ENCODE measurements around the gene PRSS21.

The PRSS21 gene

GRCh38 chr16:2808181-2808580, 8.9 kb upstream of the PRSS21 start:
- Histone ChIP-seq H3K36me3 (ENCODE audit: insufficient read depth, low read length) (no peaks in the 10 kb centered on the region), H3K27ac (no peak overlapping the region), H3K4me3 (no peak overlapping the region), H3K9me3 (ENCODE audit: low read depth, low read length) (no peaks in the 10 kb centered on the region), H3K9ac (ENCODE audit: insufficient read length) (no peak overlapping the region)
- TF ChIP-seq FOXP2 (optimal IDR thresholded peaks at IDR 0.05; ENCODE audit: control extremely low read depth, extremely low read length, insufficient read depth) (no peak), EZH2 (IDR thresholded peaks at IDR 0.05) (no peak), POLR2AphosphoS5 (IDR thresholded peaks at IDR 0.05; ENCODE audit: borderline replicate concordance, low read depth, low read length) (no peak)
- DNase-seq (ENCODE audit: low read depth, low spot score) = no peak

- no peak for TF ChIP-seq FOXP2 (optimal IDR thresholded peaks at IDR 0.05; ENCODE audit: control extremely low read depth, extremely low read length, insufficient read depth)
- TF ChIP-seq EZH2 (IDR thresholded peaks at IDR 0.05) = no peak
- no peak for TF ChIP-seq POLR2AphosphoS5 (IDR thresholded peaks at IDR 0.05; ENCODE audit: borderline replicate concordance, low read depth, low read length)
- DNase-seq (ENCODE audit: low read depth, low spot score) = no peak
- Histone ChIP-seq H3K27ac (no peak overlapping the region), H3K9me3 (ENCODE audit: low read depth, low read length) (no peaks in the 10 kb centered on the region), H3K4me3 (no peak overlapping the region), H3K9ac (ENCODE audit: insufficient read length) (no peak overlapping the region), H3K36me3 (ENCODE audit: insufficient read depth, low read length) (no peaks in the 10 kb centered on the region)
Measured at GRCh38 chr16:2809149-2809760, 7.8 kb upstream of the PRSS21 start.

- Histone ChIP-seq H3K36me3 (ENCODE audit: insufficient read depth, low read length) (no peaks in the 10 kb centered on the region), H3K27ac (no peak overlapping the region), H3K9ac (ENCODE audit: insufficient read length) (no peak overlapping the region), H3K9me3 (ENCODE audit: low read depth, low read length) (no peaks in the 10 kb centered on the region), H3K4me3 (no peak overlapping the region)
- TF ChIP-seq FOXP2 (optimal IDR thresholded peaks at IDR 0.05; ENCODE audit: control extremely low read depth, extremely low read length, insufficient read depth) (no peak), EZH2 (IDR thresholded peaks at IDR 0.05) (no peak), POLR2AphosphoS5 (IDR thresholded peaks at IDR 0.05; ENCODE audit: borderline replicate concordance, low read depth, low read length) (no peak)
- DNase-seq (ENCODE audit: low read depth, low spot score) = no peak
Measured at GRCh38 chr16:2810651-2811050, 6.4 kb upstream of the PRSS21 start.

GRCh38 chr16:2811703-2812471, 5.2 kb upstream of the PRSS21 start:
- Histone ChIP-seq H3K9ac (ENCODE audit: insufficient read length) (no peak overlapping the region), H3K36me3 (ENCODE audit: insufficient read depth, low read length) (no peaks in the 10 kb centered on the region), H3K4me3 (no peak overlapping the region), H3K27ac (no peak overlapping the region), H3K9me3 (ENCODE audit: low read depth, low read length) (no peaks in the 10 kb centered on the region)
- TF ChIP-seq POLR2AphosphoS5 (IDR thresholded peaks at IDR 0.05; ENCODE audit: borderline replicate concordance, low read depth, low read length) = no peak
- no peak for TF ChIP-seq FOXP2 (optimal IDR thresholded peaks at IDR 0.05; ENCODE audit: control extremely low read depth, extremely low read length, insufficient read depth)
- TF ChIP-seq EZH2 (IDR thresholded peaks at IDR 0.05) = no peak
- DNase-seq (ENCODE audit: low read depth, low spot score) = no peak

GRCh38 chr16:2813771-2814221, 3.2 kb upstream of the PRSS21 start:
- TF ChIP-seq EZH2 (IDR thresholded peaks at IDR 0.05) (no peak), FOXP2 (optimal IDR thresholded peaks at IDR 0.05; ENCODE audit: control extremely low read depth, extremely low read length, insufficient read depth) (no peak), POLR2AphosphoS5 (IDR thresholded peaks at IDR 0.05; ENCODE audit: borderline replicate concordance, low read depth, low read length) (no peak)
- no peaks in the 10 kb centered on the region for H3K36me3 ChIP-seq (ENCODE audit: insufficient read depth, low read length)
- H3K9me3 ChIP-seq (ENCODE audit: low read depth, low read length) = no peaks in the 10 kb centered on the region
- no peak overlapping the region for H3K9ac ChIP-seq (ENCODE audit: insufficient read length)
- H3K27ac ChIP-seq = no peak overlapping the region
- DNase-seq (ENCODE audit: low read depth, low spot score) = no peak
- no peak overlapping the region for H3K4me3 ChIP-seq

- TF ChIP-seq FOXP2 (optimal IDR thresholded peaks at IDR 0.05; ENCODE audit: control extremely low read depth, extremely low read length, insufficient read depth) (no peak), POLR2AphosphoS5 (IDR thresholded peaks at IDR 0.05; ENCODE audit: borderline replicate concordance, low read depth, low read length) (no peak), EZH2 (IDR thresholded peaks at IDR 0.05) (no peak)
- H3K4me3 ChIP-seq = no peak overlapping the region
- no peak for DNase-seq (ENCODE audit: low read depth, low spot score)
- H3K36me3 ChIP-seq (ENCODE audit: insufficient read depth, low read length) = no peaks in the 10 kb centered on the region
- no peaks in the 10 kb centered on the region for H3K9me3 ChIP-seq (ENCODE audit: low read depth, low read length)
- H3K27ac ChIP-seq = no peak overlapping the region
- H3K9ac ChIP-seq (ENCODE audit: insufficient read length) = no peak overlapping the region
Measured at GRCh38 chr16:2814551-2815298, 2.3 kb upstream of the PRSS21 start.

- no peak for DNase-seq (ENCODE audit: low read depth, low spot score)
- Histone ChIP-seq H3K4me3 (no peak overlapping the region), H3K9me3 (ENCODE audit: low read depth, low read length) (no peaks in the 10 kb centered on the region), H3K9ac (ENCODE audit: insufficient read length) (no peak overlapping the region), H3K36me3 (ENCODE audit: insufficient read depth, low read length) (no peaks in the 10 kb centered on the region), H3K27ac (no peak overlapping the region)
- TF ChIP-seq FOXP2 (optimal IDR thresholded peaks at IDR 0.05; ENCODE audit: control extremely low read depth, extremely low read length, insufficient read depth) (no peak), EZH2 (IDR thresholded peaks at IDR 0.05) (no peak)
Measured at GRCh38 chr16:2815299-2815771, 1.7 kb upstream of the PRSS21 start.
